ENCODE data around the gene SDCBP2.

Gene SDCBP2

GRCh38 chr20:1310071-1310470 lies 18.9 kb downstream of the SDCBP2 start:
- DNase-seq: no peak

GRCh38 chr20:1309439-1309847 lies 19.5 kb downstream of the SDCBP2 start:
- no peak for DNase-seq

- DNase-seq: no peak
Measured at GRCh38 chr20:1308702-1309095, 20.2 kb downstream of the SDCBP2 start.

GRCh38 chr20:1308067-1308701 lies 20.8 kb downstream of the SDCBP2 start:
- no peak for DNase-seq

GRCh38 chr20:1307571-1307971 lies 21.4 kb downstream of the SDCBP2 start:
- DNase-seq: no peak

- no peak for DNase-seq
Measured at GRCh38 chr20:1307171-1307570, 21.8 kb downstream of the SDCBP2 start.

GRCh38 chr20:1306316-1307135 lies 22.4 kb downstream of the SDCBP2 start:
- DNase-seq: no peak

- no peak for DNase-seq
Measured at GRCh38 chr20:1305712-1306111, 23.2 kb downstream of the SDCBP2 start.

GRCh38 chr20:1304710-1305515 lies 24.0 kb downstream of the SDCBP2 start:
- DNase-seq: no peak

- no peak for DNase-seq
Measured at GRCh38 chr20:1302685-1303541, 26.0 kb downstream of the SDCBP2 start.

- peak; percentile 49 for DNase-seq
Measured at GRCh38 chr20:1301031-1301529, 27.9 kb downstream of the SDCBP2 start.

GRCh38 chr20:1300083-1300840 lies 28.7 kb downstream of the SDCBP2 start:
- no peak for DNase-seq

GRCh38 chr20:1299522-1299921 lies 29.4 kb downstream of the SDCBP2 start:
- DNase-seq: peak; percentile 28

- DNase-seq: no peak
Measured at GRCh38 chr20:1298888-1299511, 29.9 kb downstream of the SDCBP2 start.

- DNase-seq: no peak
Measured at GRCh38 chr20:1298166-1298565, 30.8 kb downstream of the SDCBP2 start.

- DNase-seq: no peak
Measured at GRCh38 chr20:1297486-1297885, 31.5 kb downstream of the SDCBP2 start.

- DNase-seq: no peak
Measured at GRCh38 chr20:1296922-1297321, 32.0 kb downstream of the SDCBP2 start.

- DNase-seq: no peak
Measured at GRCh38 chr20:1296117-1296610, 32.8 kb downstream of the SDCBP2 start.

GRCh38 chr20:1295276-1295930 lies 33.5 kb downstream of the SDCBP2 start:
- DNase-seq: no peak

GRCh38 chr20:1294497-1294896 lies 34.4 kb downstream of the SDCBP2 start:
- DNase-seq: no peak
